Cerebellar cortex (tissue), 1 donor: Measurements from ENCODE around the gene TSPAN31.

Experiments used
- DNase-seq: peaks from one replicate; pipeline ENCODE4 v3.0.0-alpha.2; 2015; ENCODE audit warnings: low spot score

TSPAN31 gene

GRCh38 chr12:57793920-57794319 is 49.1 kb downstream of the TSPAN31 start:
- no peak for DNase-seq

- DNase-seq, result no peak
These were observed 50.5 kb downstream of the TSPAN31 start for GRCh38 chr12:57795354-57795753.

GRCh38 chr12:57796996-57797395 is 52.2 kb downstream of the TSPAN31 start:
- no peak for DNase-seq

GRCh38 chr12:57797933-57798332 is 53.1 kb downstream of the TSPAN31 start:
- no peak for DNase-seq
